ENCODE data around the gene LTBR. TPM values are rescaled to one million over a fixed set of nuclear protein-coding genes. Genes with fewer than 3 reads are reported as not detected.

LTBR gene
- total RNA-seq, 1 experiment from 2014 or later: 3.1 TPM

GRCh38 chr12:6416596-6416995, 32.6 kb downstream of the LTBR start:
- ChIA-PET CTCF (interaction anchor here (0.7 kb wide), 1 partner anchor 137 kb away, joined by 4 read pairs; no protein-coding TSS in a partner anchor), POLR2A (no interaction called here)
- Histone ChIP-seq H3K9me3 (ENCODE audit: control insufficient read depth, insufficient read depth, low read depth, low read length) (no peaks in the 10 kb centered on the region), H3K27me3 (ENCODE audit: control insufficient read depth, insufficient read depth, low read length) (no peaks in the 10 kb centered on the region), H3K36me3 (ENCODE audit: control insufficient read depth, insufficient read depth, low read length) (no peaks in the 10 kb centered on the region), H3K27ac (ENCODE audit: low read length) (no peak overlapping the region), H3K4me1 (ENCODE audit: control insufficient read depth, insufficient read depth, low read length) (no peaks in the 10 kb centered on the region), H3K4me3 (ENCODE audit: low read depth in 2 of 2, low read length in 2 of 2) (no peak overlapping the region)
- intact Hi-C loops (cut with micrococcal nuclease; ENCODE audit: unreplicated experiment): no loop called here
- TF ChIP-seq POLR2AphosphoS5 (IDR thresholded peaks at IDR 0.05; ENCODE audit: low read depth, low read length) (no peak), CTCF (IDR thresholded peaks at IDR 0.05) (no peak), TCF7L2 (IDR thresholded peaks at IDR 0.05; ENCODE audit: low read depth, low read length) (no peak), SIN3A (IDR thresholded peaks at IDR 0.05; ENCODE audit: borderline replicate concordance, insufficient read depth, low read depth, low read length) (no peak), REST (IDR thresholded peaks at IDR 0.05; ENCODE audit: insufficient read depth in 1 of 2, low read depth in 2 of 2, low read length in 1 of 2) (no peak)
- no TSS peak for BruUV-seq (replicated peaks)
- no peak for DNase-seq (ENCODE audit: low read depth, low spot score)
- ATAC-seq: no peak
- in situ Hi-C loops (cut with HindIII; ENCODE audit: low pct_unique_long_range_greater_than_20kb, low sequenced_read_pairs): no loop called here

- Histone ChIP-seq H3K27ac (ENCODE audit: low read length) (no peak overlapping the region), H3K4me1 (ENCODE audit: control insufficient read depth, insufficient read depth, low read length) (no peaks in the 10 kb centered on the region), H3K4me3 (ENCODE audit: low read depth in 2 of 2, low read length in 2 of 2) (no peak overlapping the region), H3K36me3 (ENCODE audit: control insufficient read depth, insufficient read depth, low read length) (no peaks in the 10 kb centered on the region), H3K9me3 (ENCODE audit: control insufficient read depth, insufficient read depth, low read depth, low read length) (no peaks in the 10 kb centered on the region), H3K27me3 (ENCODE audit: control insufficient read depth, insufficient read depth, low read length) (no peaks in the 10 kb centered on the region)
- in situ Hi-C loops (cut with HindIII; ENCODE audit: low pct_unique_long_range_greater_than_20kb, low sequenced_read_pairs): no loop called here
- intact Hi-C loops (cut with micrococcal nuclease; ENCODE audit: unreplicated experiment): no loop called here
- no TSS peak for BruUV-seq (replicated peaks)
- no peak for TF ChIP-seq CTCF (IDR thresholded peaks at IDR 0.05)
- no peak for TF ChIP-seq POLR2AphosphoS5 (IDR thresholded peaks at IDR 0.05; ENCODE audit: low read depth, low read length)
- CTCF ChIA-PET: no interaction called here
- POLR2A ChIA-PET: no interaction called here
- no peak for DNase-seq (ENCODE audit: low read depth, low spot score)
- ATAC-seq: no peak
These were observed 34.8 kb downstream of the LTBR start for GRCh38 chr12:6418796-6419195.
